ENCODE data around the gene PARP15.

GRCh38 chr3:122578069-122578740, 755 bp downstream of the PARP15 start:
- TF ChIP-seq CTCF (conservative IDR thresholded peaks at IDR 0.05 in 1 of 2, IDR thresholded peaks at IDR 0.05 in 1 of 2; ENCODE audit: low read depth in 1 of 2, low read length in 2 of 2) (no peak), EZH2 (IDR thresholded peaks at IDR 0.05; ENCODE audit: low read length, missing control alignments) (no peak)
